MM.1S (cell line): ENCODE data around the gene DNAJB6.

Experiments used
- DNase-seq: peaks from one replicate; pipeline ENCODE4 v3.0.0-alpha.2; 2015
- H2AFZ ChIP-seq: fragments of 300-600 bp; sonication (generic); 2 replicates; pipeline ENCODE4 v1.6.0; 2016; ENCODE audit warnings: antibody characterized with exemption, low read length
- H3F3A ChIP-seq: fragments of 300-600 bp; sonication (generic); 2 replicates; pipeline ENCODE4 v1.6.1; 2016; ENCODE audit warnings: mild to moderate bottlenecking, antibody characterized with exemption, low read length, moderate library complexity, mixed read lengths; ENCODE audit not compliant: insufficient read depth
- H3K27ac ChIP-seq: fragments of 300-600 bp; sonication (generic); 2 replicates; pipeline ENCODE4 v1.5.1; 2016; ENCODE audit warnings: mild to moderate bottlenecking, low read length
- H3K27me3 ChIP-seq: fragments of 300-600 bp; sonication (generic); replicated peaks from 2 replicates; pipeline ENCODE4 v1.6.0; 2016; ENCODE audit warnings: low read length; ENCODE audit not compliant: insufficient read depth
- H3K36me3 ChIP-seq: fragments of 300-600 bp; sonication (generic); replicated peaks from 2 replicates; pipeline ENCODE4 v1.6.1; 2016; ENCODE audit warnings: mild to moderate bottlenecking, low read length, mixed read lengths; ENCODE audit not compliant: insufficient read depth
- H3K4me1 ChIP-seq: fragments of 300-600 bp; sonication (generic); 2 replicates; pipeline ENCODE4 v1.6.1; 2016; ENCODE audit warnings: low read length, mixed read lengths
- H3K4me2 ChIP-seq: fragments of 300-600 bp; sonication (generic); 2 replicates; pipeline ENCODE4 v1.6.0; 2016; ENCODE audit warnings: low read depth, low read length
- H3K4me3 ChIP-seq: fragments of 300-600 bp; sonication (generic); 2 replicates; pipeline ENCODE4 v1.5.1; 2016; ENCODE audit warnings: low read length, mixed read lengths
- H3K79me2 ChIP-seq: fragments of 300-600 bp; sonication (generic); 2 replicates; pipeline ENCODE4 v1.6.1; 2016; ENCODE audit warnings: mixed run types, low read length, mixed read lengths
- H3K9ac ChIP-seq: fragments of 300-600 bp; sonication (generic); 2 replicates; pipeline ENCODE4 v1.6.1; 2016; ENCODE audit warnings: low read length, mixed read lengths
- H3K9me2 ChIP-seq: fragments of 300-600 bp; sonication (generic); replicated peaks from 2 replicates; pipeline ENCODE4 v1.6.1; 2016; ENCODE audit warnings: mild to moderate bottlenecking, low read length, mixed read lengths; ENCODE audit not compliant: insufficient read depth
- H3K9me3 ChIP-seq: fragments of 300-600 bp; sonication (generic); replicated peaks from 2 replicates; pipeline ENCODE4 v1.6.1; 2016; ENCODE audit warnings: mild to moderate bottlenecking, low read length, mixed read lengths; ENCODE audit not compliant: insufficient read depth
- H4K20me1 ChIP-seq: fragments of 300-600 bp; sonication (generic); 2 replicates; pipeline ENCODE4 v1.6.1; 2016; ENCODE audit warnings: mild to moderate bottlenecking, low read length, moderate library complexity, mixed read lengths; ENCODE audit not compliant: insufficient read depth
- CTCF ChIP-seq: fragments of 300-600 bp; sonication (generic); IDR thresholded peaks from 2 replicates; pipeline ENCODE4 v1.5.1; 2016; ENCODE audit warnings: antibody characterized with exemption, low read length, mixed read lengths
- EZH2 ChIP-seq: fragments of 300-600 bp; sonication (generic); optimal IDR thresholded peaks from 2 replicates; pipeline ENCODE3; 2017; ENCODE audit warnings: low read depth, mild to moderate bottlenecking, antibody characterized with exemption, low read length, mixed read lengths
- EZH2phosphoT487 ChIP-seq: fragments of 300-600 bp; sonication (generic); IDR thresholded peaks from 2 replicates; pipeline ENCODE4 v1.6.1; 2018; ENCODE audit warnings: antibody characterized with exemption, low read length

The DNAJB6 gene

DNA sequence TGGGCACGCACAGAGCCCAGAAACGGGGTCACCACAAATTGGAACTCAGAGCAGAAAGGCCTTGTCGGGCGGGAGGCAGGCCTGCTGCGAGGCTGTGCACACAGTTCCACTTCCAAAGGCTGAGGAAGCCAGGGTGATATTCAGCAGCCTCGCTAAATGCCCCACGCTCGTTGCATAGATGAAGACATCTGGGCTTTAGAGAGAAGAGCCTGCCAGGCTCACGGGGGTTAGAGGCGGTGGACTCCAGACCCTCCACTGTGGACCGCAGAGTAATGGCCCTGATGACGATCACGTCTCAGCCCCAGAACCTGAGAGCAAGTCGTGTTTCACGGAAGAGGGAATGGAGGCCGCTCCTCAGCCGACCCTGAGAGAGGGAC lies 104.2 kb downstream of the DNAJB6 start:
- Histone ChIP-seq H4K20me1 (no peaks in the 10 kb centered on the region), H3K9me3 (no peaks in the 10 kb centered on the region), H3K4me2 (no peak overlapping the region), H3K79me2 (no peaks in the 10 kb centered on the region), H3K36me3 (no peaks in the 10 kb centered on the region), H3K27ac (no peak overlapping the region), H3K27me3 (peaks cover 59% of the 10 kb centered on the region), H3K4me3 (no peak overlapping the region), H3K4me1 (no peaks in the 10 kb centered on the region), H3K9me2 (no peaks in the 10 kb centered on the region), H2AFZ (no peak overlapping the region), H3F3A (no peaks in the 10 kb centered on the region), H3K9ac (no peak overlapping the region)
- no peak for TF ChIP-seq EZH2
- DNase-seq = no peak

DNA sequence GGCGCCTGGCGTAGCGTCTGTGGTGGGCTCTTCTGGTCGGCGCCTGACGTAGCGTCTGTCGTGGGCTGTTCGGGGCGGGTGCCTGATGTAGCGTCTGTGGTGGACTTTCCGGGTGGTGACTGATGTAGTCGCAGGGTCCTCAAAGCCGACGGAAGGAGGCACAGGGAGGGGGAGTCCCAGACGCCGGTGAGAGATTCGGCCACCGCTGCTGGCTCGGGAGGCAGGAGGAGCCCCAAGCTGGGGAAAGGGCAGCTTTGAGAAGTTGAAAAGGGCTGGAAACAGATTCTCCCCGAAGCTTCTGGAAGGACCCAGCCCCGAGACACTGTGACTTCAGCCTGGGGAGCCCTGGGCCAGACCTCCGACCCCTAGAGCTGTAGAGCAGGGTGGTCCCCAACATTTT lies 105.7 kb downstream of the DNAJB6 start:
- DNase-seq = no peak
- Histone ChIP-seq H3K9ac (no peak overlapping the region), H3K27ac (no peak overlapping the region), H3K4me2 (no peak overlapping the region), H2AFZ (no peak overlapping the region), H3K79me2 (no peaks in the 10 kb centered on the region), H3K4me1 (no peaks in the 10 kb centered on the region), H3K9me3 (no peaks in the 10 kb centered on the region), H4K20me1 (no peaks in the 10 kb centered on the region), H3F3A (no peaks in the 10 kb centered on the region), H3K27me3 (peaks cover 59% of the 10 kb centered on the region), H3K9me2 (no peaks in the 10 kb centered on the region), H3K36me3 (no peaks in the 10 kb centered on the region), H3K4me3 (no peak overlapping the region)
- TF ChIP-seq EZH2 = no peak
- TF ChIP-seq EZH2phosphoT487 = no peak
- no peak for TF ChIP-seq CTCF

DNA sequence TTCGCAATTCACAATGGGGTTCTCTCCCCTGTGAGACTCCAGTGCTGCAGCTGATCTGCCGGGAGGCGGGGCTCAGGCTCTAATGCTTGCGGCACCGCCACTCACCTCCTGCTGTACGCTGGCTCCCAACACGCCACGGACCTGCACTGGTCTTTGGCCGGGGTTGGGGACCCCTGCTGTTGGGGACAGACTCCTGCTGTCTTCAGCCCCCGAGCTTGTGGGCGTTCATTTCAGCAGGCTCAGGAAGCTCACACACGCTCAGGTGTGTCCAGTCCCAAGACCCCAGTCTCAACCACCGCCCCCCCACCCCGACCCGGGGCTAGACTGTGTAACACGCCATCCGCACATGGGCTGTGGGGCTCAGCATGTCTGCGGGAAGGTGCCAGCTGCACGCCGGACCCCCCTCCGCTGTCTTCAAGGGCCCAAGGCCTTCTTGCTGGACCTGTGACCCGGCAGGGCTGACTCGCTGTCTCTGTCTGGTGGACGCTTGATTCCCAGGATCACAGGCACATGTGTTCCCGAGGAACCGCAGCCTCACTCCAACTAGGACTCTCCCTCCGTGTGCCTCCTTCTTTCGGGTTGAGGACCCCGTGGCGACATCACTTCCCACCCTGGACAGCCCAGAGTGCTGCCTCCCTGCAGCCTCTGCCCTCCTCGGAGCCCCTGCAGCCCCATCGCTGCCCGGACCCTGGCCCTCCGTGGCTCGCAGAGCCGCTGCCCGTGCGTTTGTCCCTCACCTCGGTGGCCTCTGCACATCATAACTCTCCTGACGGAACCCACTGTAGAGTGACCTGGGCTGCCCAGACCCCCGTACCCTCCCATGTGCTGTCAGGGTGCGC lies 106.4 kb downstream of the DNAJB6 start:
- Histone ChIP-seq H3F3A (no peaks in the 10 kb centered on the region), H3K9ac (no peak overlapping the region), H3K27me3 (peaks cover 58% of the 10 kb centered on the region), H3K79me2 (no peaks in the 10 kb centered on the region), H3K9me2 (no peaks in the 10 kb centered on the region), H2AFZ (no peak overlapping the region), H3K4me1 (no peaks in the 10 kb centered on the region), H3K9me3 (no peaks in the 10 kb centered on the region), H3K4me3 (no peak overlapping the region), H3K27ac (no peak overlapping the region), H4K20me1 (no peaks in the 10 kb centered on the region), H3K36me3 (no peaks in the 10 kb centered on the region), H3K4me2 (no peak overlapping the region)
- no peak for TF ChIP-seq EZH2phosphoT487
- DNase-seq = no peak

DNA sequence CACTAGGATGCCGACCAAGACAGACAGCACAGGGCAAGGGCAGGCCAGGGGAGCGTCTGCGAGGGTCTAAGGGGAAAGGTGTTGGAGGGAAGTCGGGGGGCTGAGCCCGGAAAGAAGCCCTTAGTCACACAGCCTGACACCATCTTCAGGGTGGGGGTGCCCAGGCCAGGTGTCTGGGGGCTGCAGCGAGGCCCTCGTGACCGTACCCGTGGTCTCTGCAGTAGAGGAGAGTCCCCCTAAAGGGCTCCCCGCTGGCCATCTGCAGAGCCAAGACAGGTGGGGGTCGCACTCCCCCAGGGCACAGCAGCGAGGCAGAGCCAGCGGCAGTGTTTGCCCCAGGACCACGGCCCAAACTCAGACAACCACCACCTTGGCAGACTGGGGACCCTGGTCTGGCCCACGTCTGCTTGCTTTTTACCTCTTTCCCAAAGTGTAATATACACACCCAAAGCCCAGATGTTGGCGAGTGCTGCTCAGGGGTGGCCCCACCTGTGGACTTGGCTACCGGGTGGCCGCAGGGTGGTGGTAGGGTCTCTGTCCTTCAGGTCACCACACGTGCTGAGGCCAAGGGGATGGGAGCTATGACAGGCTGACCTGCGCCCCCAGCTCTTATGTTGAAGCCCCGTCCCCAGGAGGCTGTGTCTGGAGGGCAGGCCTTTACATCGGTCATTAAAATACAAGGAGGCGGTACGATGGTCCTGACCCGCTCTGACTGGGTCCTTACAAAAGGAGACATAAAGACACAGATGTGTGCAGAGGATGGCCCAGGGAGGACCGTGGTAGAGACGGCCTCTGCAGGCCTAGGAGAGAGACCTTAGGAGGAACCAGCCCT lies 107.4 kb downstream of the DNAJB6 start:
- Histone ChIP-seq H3K9me3 (no peaks in the 10 kb centered on the region), H3K36me3 (no peaks in the 10 kb centered on the region), H3K9me2 (no peaks in the 10 kb centered on the region), H3K27ac (no peak overlapping the region), H3K4me2 (no peak overlapping the region), H3K27me3 (peaks cover 52% of the 10 kb centered on the region), H3K4me1 (no peaks in the 10 kb centered on the region), H3K9ac (no peak overlapping the region), H2AFZ (no peak overlapping the region), H3K79me2 (no peaks in the 10 kb centered on the region), H3F3A (no peaks in the 10 kb centered on the region), H3K4me3 (no peak overlapping the region), H4K20me1 (no peaks in the 10 kb centered on the region)
- no peak for DNase-seq
- TF ChIP-seq EZH2 (no peak), EZH2phosphoT487 (no peak), CTCF (no peak)
